HL-60/S4 treated with phorbol 12-myristate 13-acetate at 8.2 ng/mL for 4 days and 3 days (cell line): ENCODE data around the gene C3orf49.

Experiments
- in situ Hi-C: fragments of 300-500 bp; cut with MboI; formaldehyde crosslinking; loops from 2 replicates; pipeline ENCODE4 v1.15.0; 2022; ENCODE audit warnings: low sequenced_read_pairs

C3orf49 gene

GRCh38 chr3:63819151-63819398, at the start of gene C3orf49:
Gene C3orf49 (plus strand): TSS chr3:63819299. CDS start chr3:63819472, 173 bp downstream.
- in situ Hi-C loops = no loop called here

- in situ Hi-C loops = no loop called here
Observed at GRCh38 chr3:63774781-63775180, 44.3 kb upstream of the C3orf49 start.

- in situ Hi-C loops = no loop called here
Observed at GRCh38 chr3:63779227-63779626, 39.9 kb upstream of the C3orf49 start.

- in situ Hi-C loops = no loop called here
Observed at GRCh38 chr3:63791974-63792373, 27.1 kb upstream of the C3orf49 start.

GRCh38 chr3:63795438-63795837, 23.7 kb upstream of the C3orf49 start:
- in situ Hi-C loops = no loop called here

GRCh38 chr3:63798544-63798943, 20.6 kb upstream of the C3orf49 start:
- in situ Hi-C loops = no loop called here

- in situ Hi-C loops = no loop called here
Observed at GRCh38 chr3:63798949-63799348, 20.1 kb upstream of the C3orf49 start.

- in situ Hi-C loops = no loop called here
Observed at GRCh38 chr3:63800097-63800496, 19.0 kb upstream of the C3orf49 start.

- in situ Hi-C loops = no loop called here
Observed at GRCh38 chr3:63803911-63804310, 15.2 kb upstream of the C3orf49 start.

- in situ Hi-C loops = no loop called here
Observed at GRCh38 chr3:63807961-63808565, 11.0 kb upstream of the C3orf49 start.

- in situ Hi-C loops = no loop called here
Observed at GRCh38 chr3:63808633-63809032, 10.5 kb upstream of the C3orf49 start.

- in situ Hi-C loops = no loop called here
Observed at GRCh38 chr3:63809607-63810006, 9.5 kb upstream of the C3orf49 start.

GRCh38 chr3:63814237-63814636, 4.9 kb upstream of the C3orf49 start:
- in situ Hi-C loops = no loop called here

- in situ Hi-C loops = no loop called here
Observed at GRCh38 chr3:63817225-63817624, 1.9 kb upstream of the C3orf49 start.

- in situ Hi-C loops = no loop called here
Observed at GRCh38 chr3:63818282-63819150, 583 bp upstream of the C3orf49 start.

- in situ Hi-C loops = no loop called here
Observed at GRCh38 chr3:63824309-63824708, 5.2 kb downstream of the C3orf49 start.

GRCh38 chr3:63830526-63830925, 11.4 kb downstream of the C3orf49 start:
- in situ Hi-C loops = no loop called here

- in situ Hi-C loops = no loop called here
Observed at GRCh38 chr3:63832395-63832794, 13.3 kb downstream of the C3orf49 start.

GRCh38 chr3:63841704-63842103, 22.6 kb downstream of the C3orf49 start:
- in situ Hi-C loops = no loop called here

- in situ Hi-C loops = no loop called here
Observed at GRCh38 chr3:63842127-63842526, 23.0 kb downstream of the C3orf49 start.

GRCh38 chr3:63845215-63845614, 26.1 kb downstream of the C3orf49 start:
- in situ Hi-C loops = no loop called here

- in situ Hi-C loops = no loop called here
Observed at GRCh38 chr3:63847718-63848450, 28.8 kb downstream of the C3orf49 start.
